ENCODE results near the gene HDDC3. TPM values are rescaled to one million over a fixed set of nuclear protein-coding genes. Genes with fewer than 3 reads are reported as not detected.

Gene HDDC3
- total RNA-seq, 1 donor from 2014 or later: 9.5 TPM

DNA sequence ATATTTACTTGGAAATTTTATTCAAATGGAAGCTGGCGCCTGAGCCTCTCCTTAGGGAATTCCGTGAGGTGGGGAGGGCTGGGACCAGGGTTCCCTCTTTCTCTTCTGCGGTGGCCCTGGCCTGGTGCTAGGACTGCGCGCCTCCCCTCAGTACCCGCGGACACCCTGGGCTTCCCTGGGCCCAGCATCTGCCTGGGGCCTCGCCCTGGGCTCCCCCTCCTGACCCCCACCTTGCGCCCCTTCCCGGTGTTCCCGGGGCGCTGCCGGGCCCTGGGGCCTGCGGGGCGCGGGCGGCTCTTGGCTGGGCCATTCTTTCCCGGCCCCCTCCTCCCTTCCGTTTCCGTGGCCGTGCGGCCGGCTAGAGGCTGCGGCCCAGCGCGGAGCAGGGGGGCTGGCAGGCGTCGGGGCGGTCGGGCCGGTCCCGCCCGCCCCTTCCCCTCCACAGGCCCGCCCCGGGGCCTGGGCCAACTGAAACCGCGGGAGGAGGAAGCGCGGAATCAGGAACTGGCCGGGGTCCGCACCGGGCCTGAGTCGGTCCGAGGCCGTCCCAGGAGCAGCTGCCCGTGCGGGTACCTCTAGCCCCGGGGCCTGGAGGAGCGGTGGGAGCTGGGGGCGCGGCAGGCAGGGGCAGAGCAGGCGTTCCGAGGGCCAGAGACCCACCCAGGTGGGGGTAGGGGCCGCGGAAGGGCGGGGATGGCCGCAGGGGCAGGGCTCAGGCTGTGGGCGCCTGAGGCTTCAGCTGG, 48.2 kb downstream of the HDDC3 start, which contains the start of gene FES:
TSS of gene FES (plus strand) at position 529 of the 743 bp plus-strand sequence. CDS start 542 bp downstream, outside the sequence.
- H3K4me3 Mint-ChIP-seq (ENCODE audit: unreplicated experiment): no peak within 1 kb of the TSS
- peak within 1 kb of the TSS; percentile 70 for H3K27ac Mint-ChIP-seq (ENCODE audit: unreplicated experiment)
- DNase-seq (ENCODE audit: extremely low spot score, unreplicated experiment): no peak
- no peaks in the 10 kb centered on the region for H3K27me3 Mint-ChIP-seq (ENCODE audit: unreplicated experiment)
- TF ChIP-seq, protein P1, sequence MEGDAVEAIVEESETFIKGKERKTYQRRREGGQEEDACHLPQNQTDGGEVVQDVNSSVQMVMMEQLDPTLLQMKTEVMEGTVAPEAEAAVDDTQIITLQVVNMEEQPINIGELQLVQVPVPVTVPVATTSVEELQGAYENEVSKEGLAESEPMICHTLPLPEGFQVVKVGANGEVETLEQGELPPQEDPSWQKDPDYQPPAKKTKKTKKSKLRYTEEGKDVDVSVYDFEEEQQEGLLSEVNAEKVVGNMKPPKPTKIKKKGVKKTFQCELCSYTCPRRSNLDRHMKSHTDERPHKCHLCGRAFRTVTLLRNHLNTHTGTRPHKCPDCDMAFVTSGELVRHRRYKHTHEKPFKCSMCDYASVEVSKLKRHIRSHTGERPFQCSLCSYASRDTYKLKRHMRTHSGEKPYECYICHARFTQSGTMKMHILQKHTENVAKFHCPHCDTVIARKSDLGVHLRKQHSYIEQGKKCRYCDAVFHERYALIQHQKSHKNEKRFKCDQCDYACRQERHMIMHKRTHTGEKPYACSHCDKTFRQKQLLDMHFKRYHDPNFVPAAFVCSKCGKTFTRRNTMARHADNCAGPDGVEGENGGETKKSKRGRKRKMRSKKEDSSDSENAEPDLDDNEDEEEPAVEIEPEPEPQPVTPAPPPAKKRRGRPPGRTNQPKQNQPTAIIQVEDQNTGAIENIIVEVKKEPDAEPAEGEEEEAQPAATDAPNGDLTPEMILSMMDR (IDR thresholded peaks at IDR 0.05): no peak
- H3K36me3 Mint-ChIP-seq (ENCODE audit: unreplicated experiment): peaks cover 5% of the 10 kb centered on the region
- no peaks in the 10 kb centered on the region for H3K9me3 Mint-ChIP-seq (ENCODE audit: unreplicated experiment)
- peaks cover 17% of the 10 kb centered on the region for H3K4me1 Mint-ChIP-seq (ENCODE audit: unreplicated experiment)

DNA sequence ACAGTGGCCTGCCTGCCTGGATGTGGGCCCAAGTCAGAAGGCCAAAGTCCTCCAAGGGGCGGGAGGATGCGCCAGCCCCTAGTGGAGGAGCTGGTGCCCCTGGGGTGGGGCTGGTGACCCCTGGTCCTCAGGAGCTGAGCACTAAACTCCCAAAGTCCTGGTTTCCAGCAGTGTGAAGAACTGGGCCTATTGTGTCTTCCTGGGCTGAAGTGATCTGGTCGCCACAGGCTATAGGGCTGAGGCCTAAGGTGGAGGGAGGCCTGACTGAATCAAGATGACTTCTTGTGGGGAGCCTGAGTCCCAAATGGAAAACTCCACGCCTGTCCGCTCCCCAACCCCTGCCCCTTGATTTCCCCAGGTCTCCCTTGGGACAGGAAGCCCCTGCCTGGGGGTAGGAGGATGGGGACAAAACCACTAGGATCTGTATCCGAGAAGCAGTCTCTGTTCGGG, 48.8 kb downstream of the HDDC3 start:
- Mint-ChIP-seq H3K4me1 (ENCODE audit: unreplicated experiment) (peaks cover 17% of the 10 kb centered on the region), H3K9me3 (ENCODE audit: unreplicated experiment) (no peaks in the 10 kb centered on the region), H3K27ac (ENCODE audit: unreplicated experiment) (peak overlapping the region; percentile 70), H3K36me3 (ENCODE audit: unreplicated experiment) (peaks cover 7% of the 10 kb centered on the region), H3K4me3 (ENCODE audit: unreplicated experiment) (no peak overlapping the region), H3K27me3 (ENCODE audit: unreplicated experiment) (no peaks in the 10 kb centered on the region)
- DNase-seq (ENCODE audit: extremely low spot score, unreplicated experiment): no peak
- TF ChIP-seq, protein P1 (IDR thresholded peaks at IDR 0.05): no peak

DNA sequence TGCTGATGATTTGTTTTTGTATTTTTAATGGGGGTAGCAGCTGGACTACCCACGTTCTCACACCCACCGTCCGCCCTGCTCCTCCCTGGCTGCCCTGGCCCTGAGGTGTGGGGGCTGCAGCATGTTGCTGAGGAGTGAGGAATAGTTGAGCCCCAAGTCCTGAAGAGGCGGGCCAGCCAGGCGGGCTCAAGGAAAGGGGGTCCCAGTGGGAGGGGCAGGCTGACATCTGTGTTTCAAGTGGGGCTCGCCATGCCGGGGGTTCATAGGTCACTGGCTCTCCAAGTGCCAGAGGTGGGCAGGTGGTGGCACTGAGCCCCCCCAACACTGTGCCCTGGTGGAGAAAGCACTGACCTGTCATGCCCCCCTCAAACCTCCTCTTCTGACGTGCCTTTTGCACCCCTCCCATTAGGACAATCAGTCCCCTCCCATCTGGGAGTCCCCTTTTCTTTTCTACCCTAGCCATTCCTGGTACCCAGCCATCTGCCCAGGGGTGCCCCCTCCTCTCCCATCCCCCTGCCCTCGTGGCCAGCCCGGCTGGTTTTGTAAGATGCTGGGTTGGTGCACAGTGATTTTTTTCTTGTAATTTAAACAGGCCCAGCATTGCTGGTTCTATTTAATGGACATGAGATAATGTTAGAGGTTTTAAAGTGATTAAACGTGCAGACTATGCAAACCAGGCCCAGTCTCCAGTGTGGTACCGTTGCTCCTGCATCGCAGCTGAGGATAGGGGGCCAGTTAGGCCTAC, 49.4 kb downstream of the HDDC3 start:
- H3K9me3 Mint-ChIP-seq (ENCODE audit: unreplicated experiment): no peaks in the 10 kb centered on the region
- H3K36me3 Mint-ChIP-seq (ENCODE audit: unreplicated experiment): peaks cover 13% of the 10 kb centered on the region
- DNase-seq (ENCODE audit: extremely low spot score, unreplicated experiment): no peak
- peaks cover 17% of the 10 kb centered on the region for H3K4me1 Mint-ChIP-seq (ENCODE audit: unreplicated experiment)
- no peaks in the 10 kb centered on the region for H3K27me3 Mint-ChIP-seq (ENCODE audit: unreplicated experiment)
- TF ChIP-seq, protein P1 (IDR thresholded peaks at IDR 0.05): no peak
- H3K27ac Mint-ChIP-seq (ENCODE audit: unreplicated experiment): peak overlapping the region; percentile 60
- no peak overlapping the region for H3K4me3 Mint-ChIP-seq (ENCODE audit: unreplicated experiment)

DNA sequence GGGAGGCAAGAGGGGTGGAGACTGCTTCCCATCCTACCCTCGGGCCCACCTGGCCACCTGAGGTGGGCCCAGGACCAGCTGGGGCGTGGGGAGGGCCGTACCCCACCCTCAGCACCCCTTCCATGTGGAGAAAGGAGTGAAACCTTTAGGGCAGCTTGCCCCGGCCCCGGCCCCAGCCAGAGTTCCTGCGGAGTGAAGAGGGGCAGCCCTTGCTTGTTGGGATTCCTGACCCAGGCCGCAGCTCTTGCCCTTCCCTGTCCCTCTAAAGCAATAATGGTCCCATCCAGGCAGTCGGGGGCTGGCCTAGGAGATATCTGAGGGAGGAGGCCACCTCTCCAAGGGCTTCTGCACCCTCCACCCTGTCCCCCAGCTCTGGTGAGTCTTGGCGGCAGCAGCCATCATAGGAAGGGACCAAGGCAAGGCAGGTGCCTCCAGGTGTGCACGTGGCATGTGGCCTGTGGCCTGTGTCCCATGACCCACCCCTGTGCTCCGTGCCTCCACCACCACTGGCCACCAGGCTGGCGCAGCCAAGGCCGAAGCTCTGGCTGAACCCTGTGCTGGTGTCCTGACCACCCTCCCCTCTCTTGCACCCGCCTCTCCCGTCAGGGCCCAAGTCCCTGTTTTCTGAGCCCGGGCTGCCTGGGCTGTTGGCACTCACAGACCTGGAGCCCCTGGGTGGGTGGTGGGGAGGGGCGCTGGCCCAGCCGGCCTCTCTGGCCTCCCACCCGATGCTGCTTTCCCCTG, 50.2 kb downstream of the HDDC3 start:
- no peak overlapping the region for H3K27ac Mint-ChIP-seq (ENCODE audit: unreplicated experiment)
- TF ChIP-seq, protein P1 (IDR thresholded peaks at IDR 0.05): no peak
- no peaks in the 10 kb centered on the region for H3K27me3 Mint-ChIP-seq (ENCODE audit: unreplicated experiment)
- H3K4me3 Mint-ChIP-seq (ENCODE audit: unreplicated experiment): no peak overlapping the region
- H3K4me1 Mint-ChIP-seq (ENCODE audit: unreplicated experiment): peaks cover 17% of the 10 kb centered on the region
- H3K9me3 Mint-ChIP-seq (ENCODE audit: unreplicated experiment): no peaks in the 10 kb centered on the region
- H3K36me3 Mint-ChIP-seq (ENCODE audit: unreplicated experiment): peaks cover 21% of the 10 kb centered on the region
- DNase-seq (ENCODE audit: extremely low spot score, unreplicated experiment): no peak

All from osteocyte (in vitro differentiated cells).